ENCODE measurements around the gene GDPGP1. TPM values are rescaled to one million over a fixed set of nuclear protein-coding genes. Genes with fewer than 3 reads are reported as not detected.

GDPGP1 gene
- total RNA-seq, 4 donors from 2014 or later = 1.8 to 6.9 (median 4.3) TPM

DNA sequence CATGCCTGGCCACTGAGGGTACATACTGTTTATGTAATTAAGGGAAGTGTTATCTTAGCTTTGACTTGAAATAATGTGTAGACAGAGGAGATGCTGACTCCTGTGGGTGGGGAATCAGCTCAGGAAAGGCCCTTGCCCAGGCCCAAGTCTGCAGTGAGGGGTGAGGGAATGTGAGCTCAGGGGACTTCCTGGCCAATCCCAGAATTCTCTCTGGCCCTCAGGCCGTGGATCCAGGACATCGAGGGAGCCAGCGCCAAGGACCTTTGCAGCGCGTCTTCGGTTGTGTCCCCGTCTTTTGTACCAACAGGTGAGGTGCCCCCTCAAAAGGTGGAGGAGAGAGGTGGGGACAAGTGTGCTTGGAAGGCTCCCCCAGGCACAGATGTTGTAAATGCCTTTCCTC, 6.7 kb upstream of the GDPGP1 start:
- no peak for DNase-seq
- TF ChIP-seq, protein P1, sequence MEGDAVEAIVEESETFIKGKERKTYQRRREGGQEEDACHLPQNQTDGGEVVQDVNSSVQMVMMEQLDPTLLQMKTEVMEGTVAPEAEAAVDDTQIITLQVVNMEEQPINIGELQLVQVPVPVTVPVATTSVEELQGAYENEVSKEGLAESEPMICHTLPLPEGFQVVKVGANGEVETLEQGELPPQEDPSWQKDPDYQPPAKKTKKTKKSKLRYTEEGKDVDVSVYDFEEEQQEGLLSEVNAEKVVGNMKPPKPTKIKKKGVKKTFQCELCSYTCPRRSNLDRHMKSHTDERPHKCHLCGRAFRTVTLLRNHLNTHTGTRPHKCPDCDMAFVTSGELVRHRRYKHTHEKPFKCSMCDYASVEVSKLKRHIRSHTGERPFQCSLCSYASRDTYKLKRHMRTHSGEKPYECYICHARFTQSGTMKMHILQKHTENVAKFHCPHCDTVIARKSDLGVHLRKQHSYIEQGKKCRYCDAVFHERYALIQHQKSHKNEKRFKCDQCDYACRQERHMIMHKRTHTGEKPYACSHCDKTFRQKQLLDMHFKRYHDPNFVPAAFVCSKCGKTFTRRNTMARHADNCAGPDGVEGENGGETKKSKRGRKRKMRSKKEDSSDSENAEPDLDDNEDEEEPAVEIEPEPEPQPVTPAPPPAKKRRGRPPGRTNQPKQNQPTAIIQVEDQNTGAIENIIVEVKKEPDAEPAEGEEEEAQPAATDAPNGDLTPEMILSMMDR (IDR thresholded peaks at IDR 0.05 in 4 of 5, conservative IDR thresholded peaks at IDR 0.05 in 1 of 5) = no peak
- no peak for TF ChIP-seq POLR2A (IDR thresholded peaks at IDR 0.05)
- in situ Hi-C loops (cut with MboI; ENCODE audit: low sequenced_read_pairs in 4 of 4) (no loop called here), intact Hi-C loops (cut with DNase I; ENCODE audit: low total_unique reads) (loop anchor here (10.0 kb wide), 1 partner anchor 463 kb away; no protein-coding TSS in a partner anchor)
- peaks cover 0 to 58% of the 10 kb centered on the region in 2 donors for H3K36me3 ChIP-seq
- no peaks in the 10 kb centered on the region for H3K9me3 ChIP-seq
- no peak for ATAC-seq
- no peak overlapping the region for H3K27ac ChIP-seq
- peaks cover 17 to 25% of the 10 kb centered on the region in 2 donors for H3K4me1 ChIP-seq
- H3K4me3 ChIP-seq = no peak overlapping the region
- no peaks in the 10 kb centered on the region for H3K27me3 ChIP-seq

DNA sequence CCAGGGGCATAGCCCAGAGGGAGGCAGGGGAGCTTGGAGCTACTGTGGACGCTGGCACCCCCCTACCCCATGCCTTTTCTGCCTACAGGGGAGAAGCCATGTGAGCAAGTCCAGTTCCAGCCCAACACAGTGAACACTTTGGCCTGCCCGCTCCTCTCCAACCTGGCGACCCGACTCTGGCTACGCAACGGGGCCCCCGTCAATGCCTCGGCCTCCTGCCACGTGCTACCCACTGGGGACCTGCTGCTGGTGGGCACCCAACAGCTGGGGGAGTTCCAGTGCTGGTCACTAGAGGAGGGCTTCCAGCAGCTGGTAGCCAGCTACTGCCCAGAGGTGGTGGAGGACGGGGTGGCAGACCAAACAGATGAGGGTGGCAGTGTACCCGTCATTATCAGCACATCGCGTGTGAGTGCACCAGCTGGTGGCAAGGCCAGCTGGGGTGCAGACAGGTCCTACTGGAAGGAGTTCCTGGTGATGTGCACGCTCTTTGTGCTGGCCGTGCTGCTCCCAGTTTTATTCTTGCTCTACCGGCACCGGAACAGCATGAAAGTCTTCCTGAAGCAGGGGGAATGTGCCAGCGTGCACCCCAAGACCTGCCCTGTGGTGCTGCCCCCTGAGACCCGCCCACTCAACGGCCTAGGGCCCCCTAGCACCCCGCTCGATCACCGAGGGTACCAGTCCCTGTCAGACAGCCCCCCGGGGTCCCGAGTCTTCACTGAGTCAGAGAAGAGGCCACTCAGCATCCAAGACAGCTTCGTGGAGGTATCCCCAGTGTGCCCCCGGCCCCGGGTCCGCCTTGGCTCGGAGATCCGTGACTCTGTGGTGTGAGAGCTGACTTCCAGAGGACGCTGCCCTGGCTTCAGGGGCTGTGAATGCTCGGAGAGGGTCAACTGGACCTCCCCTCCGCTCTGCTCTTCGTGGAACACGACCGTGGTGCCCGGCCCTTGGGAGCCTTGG, 5.9 kb upstream of the GDPGP1 start:
- H3K9me3 ChIP-seq = no peaks in the 10 kb centered on the region
- H3K4me1 ChIP-seq = peaks cover 25 to 33% of the 10 kb centered on the region in 2 donors
- intact Hi-C loops (cut with DNase I; ENCODE audit: low total_unique reads) (loop anchor here (10.0 kb wide), 1 partner anchor 463 kb away; no protein-coding TSS in a partner anchor), in situ Hi-C loops (cut with MboI; ENCODE audit: low sequenced_read_pairs in 4 of 4) (no loop called here)
- no peak for DNase-seq
- no peak overlapping the region for H3K4me3 ChIP-seq
- no peaks in the 10 kb centered on the region for H3K27me3 ChIP-seq
- TF ChIP-seq, protein P1 (IDR thresholded peaks at IDR 0.05 in 4 of 5, conservative IDR thresholded peaks at IDR 0.05 in 1 of 5) = no peak
- TF ChIP-seq POLR2A (IDR thresholded peaks at IDR 0.05) = no peak
- no peak overlapping the region for H3K27ac ChIP-seq
- no peak for ATAC-seq
- H3K36me3 ChIP-seq = peaks cover 0 to 58% of the 10 kb centered on the region in 2 donors

DNA sequence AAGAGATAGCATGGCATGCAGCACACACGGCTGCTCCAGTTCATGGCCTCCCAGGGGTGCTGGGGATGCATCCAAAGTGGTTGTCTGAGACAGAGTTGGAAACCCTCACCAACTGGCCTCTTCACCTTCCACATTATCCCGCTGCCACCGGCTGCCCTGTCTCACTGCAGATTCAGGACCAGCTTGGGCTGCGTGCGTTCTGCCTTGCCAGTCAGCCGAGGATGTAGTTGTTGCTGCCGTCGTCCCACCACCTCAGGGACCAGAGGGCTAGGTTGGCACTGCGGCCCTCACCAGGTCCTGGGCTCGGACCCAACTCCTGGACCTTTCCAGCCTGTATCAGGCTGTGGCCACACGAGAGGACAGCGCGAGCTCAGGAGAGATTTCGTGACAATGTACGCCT, 5.0 kb upstream of the GDPGP1 start:
- Histone ChIP-seq H3K4me3 (no peak overlapping the region), H3K4me1 (peaks cover 25 to 34% of the 10 kb centered on the region in 2 donors), H3K9me3 (no peaks in the 10 kb centered on the region), H3K27me3 (no peaks in the 10 kb centered on the region), H3K27ac (no peak overlapping the region), H3K36me3 (peaks cover 0 to 52% of the 10 kb centered on the region in 2 donors)
- TF ChIP-seq POLR2A (IDR thresholded peaks at IDR 0.05) = no peak
- TF ChIP-seq, protein P1 (IDR thresholded peaks at IDR 0.05 in 4 of 5, conservative IDR thresholded peaks at IDR 0.05 in 1 of 5) = no peak
- ATAC-seq (no peak), DNase-seq (no peak)
- in situ Hi-C loops (cut with MboI; ENCODE audit: low sequenced_read_pairs in 4 of 4) = no loop called here
- intact Hi-C loops (cut with DNase I; ENCODE audit: low total_unique reads) = loop anchor here (10.0 kb wide), 1 partner anchor 464 kb away; no protein-coding TSS in a partner anchor

DNA sequence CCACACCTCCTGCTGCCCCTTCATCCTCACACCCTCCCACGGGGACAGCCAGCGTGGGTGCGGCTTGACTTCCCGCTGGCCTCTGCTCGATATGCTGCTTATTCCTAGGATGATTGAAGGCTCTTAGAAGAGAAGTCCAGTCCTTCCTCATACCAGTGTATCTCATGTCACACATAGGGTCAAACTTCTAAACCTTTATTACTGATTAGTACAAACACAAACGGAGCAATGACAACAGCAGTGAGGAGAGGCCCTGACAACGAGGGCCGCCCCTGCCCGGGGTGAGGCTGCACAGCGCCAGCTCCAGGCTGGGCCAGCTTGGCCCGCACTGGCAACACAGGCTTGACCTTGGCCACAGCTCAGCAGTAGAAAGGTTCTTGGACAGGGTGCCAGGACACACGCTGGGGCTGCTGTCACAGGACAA, 3.9 kb upstream of the GDPGP1 start:
- peak in 1 of 2 donors; percentile 35 for ATAC-seq
- peak in 1 of 2 donors; percentile 74 for DNase-seq
- TF ChIP-seq, protein P1 (IDR thresholded peaks at IDR 0.05 in 4 of 5, conservative IDR thresholded peaks at IDR 0.05 in 1 of 5) = no peak
- no peak for TF ChIP-seq POLR2A (IDR thresholded peaks at IDR 0.05)
- Histone ChIP-seq H3K27me3 (no peaks in the 10 kb centered on the region), H3K27ac (peak overlapping the region; percentile 30 to 70 (median 58)), H3K4me1 (peaks cover 32 to 43% of the 10 kb centered on the region in 2 donors), H3K4me3 (no peak overlapping the region), H3K36me3 (peaks cover 0 to 41% of the 10 kb centered on the region in 2 donors), H3K9me3 (no peaks in the 10 kb centered on the region)
- intact Hi-C loops (cut with DNase I; ENCODE audit: low total_unique reads) = no loop called here
- in situ Hi-C loops (cut with MboI; ENCODE audit: low sequenced_read_pairs in 4 of 4) = no loop called here
